Chondrocyte (in vitro differentiated cells): Measurements from ENCODE around the gene SEMA4D. TPM values are rescaled to one million over a fixed set of nuclear protein-coding genes. Genes with fewer than 3 reads are reported as not detected.

Experiments
- DNase-seq: peaks from one replicate; pipeline ENCODE4 v3.0.0; 2021; ENCODE audit warnings: mixed read lengths, low spot score
- H3K27ac Mint-ChIP-seq: one replicate; pipeline ENCODE4 v1.8.0; 2021; ENCODE audit warnings: mild to moderate bottlenecking, moderate library complexity, mixed read lengths; ENCODE audit not compliant: unreplicated experiment
- H3K27me3 Mint-ChIP-seq: 2 replicates; pipeline ENCODE4 v1.8.0; 2021; ENCODE audit warnings: low read depth, mixed read lengths
- H3K36me3 Mint-ChIP-seq: 2 replicates; pipeline ENCODE4 v1.8.0; 2021; ENCODE audit warnings: low read depth, mixed read lengths
- H3K4me1 Mint-ChIP-seq: 2 replicates; pipeline ENCODE4 v1.8.0; 2021; ENCODE audit warnings: low read depth, mild to moderate bottlenecking, mixed read lengths
- H3K4me3 Mint-ChIP-seq: one replicate; pipeline ENCODE4 v1.8.0; 2021; ENCODE audit warnings: mild to moderate bottlenecking, moderate library complexity, mixed read lengths; ENCODE audit not compliant: unreplicated experiment
- H3K9me3 Mint-ChIP-seq: 2 replicates; pipeline ENCODE4 v1.8.0; 2021; ENCODE audit warnings: low read depth, mixed read lengths
- CTCF ChIP-seq: fragments of 200-600 bp; sonication (generic); IDR thresholded peaks from 2 replicates; pipeline ENCODE4 v1.5.0; 2021; ENCODE audit warnings: antibody characterized with exemption, mild to moderate bottlenecking, moderate library complexity
- microRNA-seq: library from miRNA; unstranded; fragments of <30 nt; microRNA quantifications from one replicate; pipeline ENCODE4 v1.2.0, GENCODE V29; 2020; ENCODE audit warnings: borderline number of aligned reads
- total RNA-seq: library from RNA; stranded (reverse); gene quantifications from 3 replicates; pipeline ENCODE4 v1.2.1, GENCODE V29; 2021

Gene SEMA4D
- total RNA-seq, 1 donor from 2014 or later: 3.8 TPM

GRCh38 chr9:89313842-89314241 is 184.1 kb downstream of the SEMA4D start:
- H3K27ac Mint-ChIP-seq: peak overlapping the region; percentile 52
- DNase-seq: no peak
- H3K9me3 Mint-ChIP-seq: no peaks in the 10 kb centered on the region
- peaks cover 51% of the 10 kb centered on the region for H3K4me1 Mint-ChIP-seq
- H3K27me3 Mint-ChIP-seq: no peaks in the 10 kb centered on the region
- TF ChIP-seq CTCF: no peak
- peak overlapping the region; percentile 43 for H3K4me3 Mint-ChIP-seq
- peaks cover 6% of the 10 kb centered on the region for H3K36me3 Mint-ChIP-seq

GRCh38 chr9:89312222-89312571 is 185.7 kb downstream of the SEMA4D start:
- Mint-ChIP-seq H3K36me3 (peaks cover 2% of the 10 kb centered on the region), H3K4me3 (peak overlapping the region; percentile 90), H3K27ac (peak overlapping the region; percentile 89), H3K4me1 (peaks cover 41% of the 10 kb centered on the region), H3K27me3 (no peaks in the 10 kb centered on the region), H3K9me3 (no peaks in the 10 kb centered on the region)
- no peak for DNase-seq
- TF ChIP-seq CTCF: no peak

- no peak for DNase-seq
- H3K36me3 Mint-ChIP-seq: peaks cover 1% of the 10 kb centered on the region
- H3K4me1 Mint-ChIP-seq: peaks cover 37% of the 10 kb centered on the region
- H3K27me3 Mint-ChIP-seq: no peaks in the 10 kb centered on the region
- no peak for TF ChIP-seq CTCF
- H3K9me3 Mint-ChIP-seq: no peaks in the 10 kb centered on the region
- H3K4me3 Mint-ChIP-seq: peak overlapping the region; percentile 90
- peak overlapping the region; percentile 100 for H3K27ac Mint-ChIP-seq
Observed at GRCh38 chr9:89311346-89312221, 186.3 kb downstream of the SEMA4D start.

Small RNA genes lying within 50 kb of the gene (microRNA-seq; reads per million reads assigned to microRNA genes)
- not detected for gene MIR3153

Other genes starting within 250 kb of the SEMA4D start
- 22.6 to 24.5 TPM (median 24.0 TPM) in 3 replicates for gene CKS2, start 186.9 kb downstream of the SEMA4D start, total RNA-seq
- 15.1 to 20.7 TPM (median 16.0 TPM) in 3 replicates for gene SECISBP2, start 179.6 kb downstream of the SEMA4D start, total RNA-seq
- 1.5 to 4.6 TPM (median 3.2 TPM) in 3 replicates for gene GADD45G, start 106.9 kb upstream of the SEMA4D start, total RNA-seq